Neural crest cell (in vitro differentiated cells): ENCODE measurements around the gene SPG7. TPM values are rescaled to one million over a fixed set of nuclear protein-coding genes. Genes with fewer than 3 reads are reported as not detected.
A peak's percentile ranks its signal among the peaks of the same experiment; 100 is the strongest.

Experiments
- DNase-seq: peaks from one replicate; pipeline ENCODE4 v3.0.0; 2021; ENCODE audit warnings: low read depth, mixed read lengths, low spot score
- H3K27ac Mint-ChIP-seq: one replicate; pipeline ENCODE4 v1.8.0; 2021; ENCODE audit warnings: mild to moderate bottlenecking, mixed read lengths; ENCODE audit not compliant: unreplicated experiment
- H3K27me3 Mint-ChIP-seq: 2 replicates; pipeline ENCODE4 v1.8.0; 2021; ENCODE audit warnings: low read depth, mild to moderate bottlenecking, mixed read lengths
- H3K36me3 Mint-ChIP-seq: 2 replicates; pipeline ENCODE4 v1.8.0; 2021; ENCODE audit warnings: low read depth, mild to moderate bottlenecking, mixed read lengths
- H3K4me1 Mint-ChIP-seq: 2 replicates; pipeline ENCODE4 v1.8.0; 2021; ENCODE audit warnings: mixed read lengths
- H3K4me3 Mint-ChIP-seq: one replicate; pipeline ENCODE4 v1.8.0; 2021; ENCODE audit warnings: mild to moderate bottlenecking, mixed read lengths
- H3K9me3 Mint-ChIP-seq: 2 replicates; pipeline ENCODE4 v1.8.0; 2021; ENCODE audit warnings: mixed read lengths
- total RNA-seq: library from RNA; stranded (reverse); gene quantifications from 2 replicates; pipeline ENCODE4 v1.2.1, GENCODE V29; 2021
- TF ChIP-seq, protein P1 (sequence below): fragments of 200-600 bp; sonication (generic); conservative IDR thresholded peaks from 2 replicates; pipeline ENCODE4 v1.5.0; 2021; ENCODE audit warnings: antibody characterized with exemption, mild to moderate bottlenecking

The SPG7 gene
- total RNA-seq, 1 donor from 2014 or later: 137 TPM

GRCh38 chr16:89602952-89603590 is 94.9 kb downstream of the SPG7 start:
- H3K4me3 Mint-ChIP-seq: peak overlapping the region; percentile 36

DNA sequence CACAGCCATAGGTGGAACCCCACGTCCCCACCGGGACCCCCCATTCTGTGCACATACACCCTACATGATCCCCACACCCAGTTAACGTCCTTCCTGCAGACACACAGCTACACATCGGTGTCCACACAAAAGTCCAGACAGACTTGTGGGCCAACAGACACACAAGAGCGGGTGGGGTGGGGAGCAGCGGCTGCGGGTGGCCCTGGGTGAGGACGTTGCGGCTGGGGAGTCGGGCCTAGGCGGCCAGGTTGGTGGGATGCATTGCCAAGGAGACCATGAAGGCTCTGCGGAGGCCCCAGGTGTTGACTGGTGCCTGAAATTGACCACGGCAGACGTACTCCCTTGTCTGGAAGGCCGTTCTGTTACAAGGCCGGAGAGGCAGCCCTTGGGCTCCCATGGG is 96.6 kb downstream of the SPG7 start:
- Mint-ChIP-seq H3K9me3 (no peaks in the 10 kb centered on the region), H3K27me3 (no peaks in the 10 kb centered on the region), H3K36me3 (no peaks in the 10 kb centered on the region), H3K4me3 (no peak overlapping the region), H3K27ac (no peak overlapping the region), H3K4me1 (peaks cover 14% of the 10 kb centered on the region)
- TF ChIP-seq, protein P1, sequence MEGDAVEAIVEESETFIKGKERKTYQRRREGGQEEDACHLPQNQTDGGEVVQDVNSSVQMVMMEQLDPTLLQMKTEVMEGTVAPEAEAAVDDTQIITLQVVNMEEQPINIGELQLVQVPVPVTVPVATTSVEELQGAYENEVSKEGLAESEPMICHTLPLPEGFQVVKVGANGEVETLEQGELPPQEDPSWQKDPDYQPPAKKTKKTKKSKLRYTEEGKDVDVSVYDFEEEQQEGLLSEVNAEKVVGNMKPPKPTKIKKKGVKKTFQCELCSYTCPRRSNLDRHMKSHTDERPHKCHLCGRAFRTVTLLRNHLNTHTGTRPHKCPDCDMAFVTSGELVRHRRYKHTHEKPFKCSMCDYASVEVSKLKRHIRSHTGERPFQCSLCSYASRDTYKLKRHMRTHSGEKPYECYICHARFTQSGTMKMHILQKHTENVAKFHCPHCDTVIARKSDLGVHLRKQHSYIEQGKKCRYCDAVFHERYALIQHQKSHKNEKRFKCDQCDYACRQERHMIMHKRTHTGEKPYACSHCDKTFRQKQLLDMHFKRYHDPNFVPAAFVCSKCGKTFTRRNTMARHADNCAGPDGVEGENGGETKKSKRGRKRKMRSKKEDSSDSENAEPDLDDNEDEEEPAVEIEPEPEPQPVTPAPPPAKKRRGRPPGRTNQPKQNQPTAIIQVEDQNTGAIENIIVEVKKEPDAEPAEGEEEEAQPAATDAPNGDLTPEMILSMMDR: no peak
- DNase-seq: no peak

More at GRCh38 chr16:89602952-89603590, 94.9 kb downstream of the SPG7 start:
- peaks cover 14% of the 10 kb centered on the region for H3K4me1 Mint-ChIP-seq
- H3K36me3 Mint-ChIP-seq: no peaks in the 10 kb centered on the region
- TF ChIP-seq, protein P1: no peak
- no peak overlapping the region for H3K27ac Mint-ChIP-seq
- no peaks in the 10 kb centered on the region for H3K27me3 Mint-ChIP-seq
- no peaks in the 10 kb centered on the region for H3K9me3 Mint-ChIP-seq
- no peak for DNase-seq

- no peaks in the 10 kb centered on the region for H3K9me3 Mint-ChIP-seq
- H3K27me3 Mint-ChIP-seq: no peaks in the 10 kb centered on the region
- H3K4me3 Mint-ChIP-seq: no peak overlapping the region
- TF ChIP-seq, protein P1: no peak
- no peak overlapping the region for H3K27ac Mint-ChIP-seq
- no peaks in the 10 kb centered on the region for H3K36me3 Mint-ChIP-seq
- peaks cover 14% of the 10 kb centered on the region for H3K4me1 Mint-ChIP-seq
- DNase-seq: no peak
Observed at GRCh38 chr16:89605186-89605970, 97.2 kb downstream of the SPG7 start.

DNA sequence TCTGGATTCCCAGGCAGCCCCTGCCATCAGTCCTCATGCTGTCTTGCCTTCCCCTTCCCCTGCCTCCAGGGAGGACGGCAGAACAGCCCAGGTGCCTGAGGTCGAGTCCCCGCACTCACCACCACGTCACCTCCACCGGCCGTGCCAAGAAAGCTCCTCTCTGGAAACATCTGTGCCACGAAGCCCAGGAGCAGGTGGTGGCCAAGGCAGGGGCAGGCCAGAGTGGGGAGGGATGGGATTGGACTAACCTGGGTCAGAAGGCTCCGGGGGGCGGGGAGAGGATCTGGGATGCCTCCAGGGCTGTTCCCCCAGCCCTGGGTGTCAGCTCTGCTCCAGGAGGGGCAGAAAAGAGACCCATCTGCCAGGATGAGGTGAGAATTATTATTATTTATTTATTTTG is 97.8 kb downstream of the SPG7 start:
- no peaks in the 10 kb centered on the region for H3K9me3 Mint-ChIP-seq
- H3K4me3 Mint-ChIP-seq: no peak overlapping the region
- TF ChIP-seq, protein P1: no peak
- DNase-seq: no peak
- H3K27me3 Mint-ChIP-seq: no peaks in the 10 kb centered on the region
- H3K36me3 Mint-ChIP-seq: no peaks in the 10 kb centered on the region
- no peak overlapping the region for H3K27ac Mint-ChIP-seq
- peaks cover 14% of the 10 kb centered on the region for H3K4me1 Mint-ChIP-seq

Other genes starting within 250 kb of the SPG7 start
- gene ANKRD11, start 17.8 kb upstream of the SPG7 start, total RNA-seq: 144 and 164 TPM in 2 replicates
- gene RPL13, start 52.3 kb downstream of the SPG7 start, total RNA-seq: 2,012 and 2,013 TPM in 2 replicates
- 2.7 and 3.1 TPM in 2 replicates for gene CPNE7, start 67.4 kb downstream of the SPG7 start, total RNA-seq
- gene DPEP1, start 105.2 kb downstream of the SPG7 start, total RNA-seq: 0.21 and 0.41 TPM in 2 replicates
- 93.9 and 102 TPM in 2 replicates for gene CHMP1A, start 149.3 kb downstream of the SPG7 start, total RNA-seq
- 41.7 and 42.6 TPM in 2 replicates for gene SPATA33, start 149.4 kb downstream of the SPG7 start, total RNA-seq
- 127 and 131 TPM in 2 replicates for gene CDK10, start 178.3 kb downstream of the SPG7 start, total RNA-seq
- gene SPATA2L, start 193.3 kb downstream of the SPG7 start, total RNA-seq: 8.6 and 10.6 TPM in 2 replicates
- 18.0 and 20.2 TPM in 2 replicates for gene VPS9D1, start 212.5 kb downstream of the SPG7 start, total RNA-seq
- gene ZNF276, start 213.1 kb downstream of the SPG7 start, total RNA-seq: 31.6 and 32.9 TPM in 2 replicates